SK-N-SH (cell line): Measurements from ENCODE around the gene RPA3.

ENCODE experiments used
- MXI1 ChIP-seq: IDR thresholded peaks from 2 replicates; pipeline ENCODE4 v1.6.1; 2012; ENCODE audit warnings: mild to moderate bottlenecking, low read depth, low read length, improper control_type of control experiment
- TAF1 ChIP-seq: IDR thresholded peaks from 2 replicates; pipeline ENCODE4 v1.6.1; 2012; ENCODE audit warnings: low read depth, mild to moderate bottlenecking, low read length, moderate library complexity, borderline replicate concordance
- TCF12 ChIP-seq: IDR thresholded peaks from 2 replicates; pipeline ENCODE4 v1.4.0; 2012
- TF ChIP-seq, protein P1 (sequence below): fragments of 200-600 bp; sonication (generic); IDR thresholded peaks from 2 replicates; pipeline ENCODE4 v1.6.1; 2017; ENCODE audit warnings: antibody characterized with exemption, mild to moderate bottlenecking, moderate library complexity

- TF ChIP-seq TCF12 (no peak), TAF1 (no peak), MXI1 (no peak)
- TF ChIP-seq, protein P1, sequence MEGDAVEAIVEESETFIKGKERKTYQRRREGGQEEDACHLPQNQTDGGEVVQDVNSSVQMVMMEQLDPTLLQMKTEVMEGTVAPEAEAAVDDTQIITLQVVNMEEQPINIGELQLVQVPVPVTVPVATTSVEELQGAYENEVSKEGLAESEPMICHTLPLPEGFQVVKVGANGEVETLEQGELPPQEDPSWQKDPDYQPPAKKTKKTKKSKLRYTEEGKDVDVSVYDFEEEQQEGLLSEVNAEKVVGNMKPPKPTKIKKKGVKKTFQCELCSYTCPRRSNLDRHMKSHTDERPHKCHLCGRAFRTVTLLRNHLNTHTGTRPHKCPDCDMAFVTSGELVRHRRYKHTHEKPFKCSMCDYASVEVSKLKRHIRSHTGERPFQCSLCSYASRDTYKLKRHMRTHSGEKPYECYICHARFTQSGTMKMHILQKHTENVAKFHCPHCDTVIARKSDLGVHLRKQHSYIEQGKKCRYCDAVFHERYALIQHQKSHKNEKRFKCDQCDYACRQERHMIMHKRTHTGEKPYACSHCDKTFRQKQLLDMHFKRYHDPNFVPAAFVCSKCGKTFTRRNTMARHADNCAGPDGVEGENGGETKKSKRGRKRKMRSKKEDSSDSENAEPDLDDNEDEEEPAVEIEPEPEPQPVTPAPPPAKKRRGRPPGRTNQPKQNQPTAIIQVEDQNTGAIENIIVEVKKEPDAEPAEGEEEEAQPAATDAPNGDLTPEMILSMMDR: no peak
These were observed 13.1 kb downstream of the RPA3 start for GRCh38 chr7:7705318-7705717.
